Endodermal cell (in vitro differentiated cells): ENCODE measurements around the gene SNCAIP. TPM values are rescaled to one million over a fixed set of nuclear protein-coding genes. Genes with fewer than 3 reads are reported as not detected.

Experiments used
- DNase-seq: peaks from one replicate; pipeline ENCODE4 v3.0.0-alpha.2; 2017
- H3K27ac ChIP-seq: 2 replicates; pipeline ENCODE4 v1.5.1; 2013; ENCODE audit warnings: mild to moderate bottlenecking, low read depth, low read length, moderate library complexity
- H3K27me3 ChIP-seq: 2 replicates; pipeline ENCODE4 v1.6.1; 2013; ENCODE audit warnings: mild to moderate bottlenecking, low read length, moderate library complexity; ENCODE audit not compliant: insufficient read depth, control insufficient read depth, poor library complexity, severe bottlenecking
- H3K36me3 ChIP-seq: 2 replicates; pipeline ENCODE4 v1.7.0; 2013; ENCODE audit warnings: mild to moderate bottlenecking, low read length, moderate library complexity; ENCODE audit not compliant: control insufficient read depth, insufficient read depth
- H3K4me1 ChIP-seq: one replicate; pipeline ENCODE4 v1.7.0; 2013; ENCODE audit warnings: low read length; ENCODE audit not compliant: control insufficient read depth, insufficient read depth
- H3K4me3 ChIP-seq: 2 replicates; pipeline ENCODE4 v1.5.1; 2013; ENCODE audit warnings: mild to moderate bottlenecking, low read length, moderate library complexity
- H3K9ac ChIP-seq: 2 replicates; pipeline ENCODE4 v1.6.1; 2013; ENCODE audit warnings: mild to moderate bottlenecking, low read length, moderate library complexity; ENCODE audit not compliant: poor library complexity, severe bottlenecking; ENCODE audit errors: extremely low read depth
- H3K9me3 ChIP-seq: 2 replicates; pipeline ENCODE4 v1.6.1; 2013; ENCODE audit warnings: mild to moderate bottlenecking, low read length, moderate library complexity; ENCODE audit not compliant: control insufficient read depth
- H3K27ac Mint-ChIP-seq: 2 replicates; pipeline ENCODE4 v1.8.0; 2020; ENCODE audit warnings: mixed read lengths
- H3K27me3 Mint-ChIP-seq: 2 replicates; pipeline ENCODE4 v1.8.0; 2021; ENCODE audit warnings: mild to moderate bottlenecking, mixed read lengths; ENCODE audit not compliant: insufficient read depth
- H3K36me3 Mint-ChIP-seq: 2 replicates; pipeline ENCODE4 v1.8.0; 2020; ENCODE audit warnings: low read depth, mixed read lengths
- H3K4me1 Mint-ChIP-seq: 2 replicates; pipeline ENCODE4 v1.8.0; 2020; ENCODE audit warnings: mixed read lengths
- H3K4me3 Mint-ChIP-seq: 2 replicates; pipeline ENCODE4 v1.8.0; 2020; ENCODE audit warnings: mild to moderate bottlenecking, moderate library complexity, mixed read lengths
- H3K9me3 Mint-ChIP-seq: 2 replicates; pipeline ENCODE4 v1.8.0; 2020; ENCODE audit warnings: mild to moderate bottlenecking, mixed read lengths
- CTCF ChIP-seq: fragments of 200-600 bp; sonication (generic); conservative IDR thresholded peaks from 2 replicates; pipeline ENCODE4 v1.5.0; 2021; ENCODE audit warnings: antibody characterized with exemption, mild to moderate bottlenecking
- WGBS, 2 experiments: methylation state at CpG; one replicate each; pipeline versions ENCODE4 v1.1.5 to v1.1.7; 2013; ENCODE audit warnings: missing lambda C conversion rate in 2 of 2, mixed read lengths in 1 of 2; ENCODE audit not compliant: insufficient coverage in 1 of 2, insufficient read length in 1 of 2; 5-methylcytosine and 5-hydroxymethylcytosine counted together
- total RNA-seq, 2 donors: library from RNA; stranded (reverse); fragmentation: NEBNext Ultra II Directional in 1 of 2; extraction: Animal tissue kit (Norgen Biotek cat#: 25700) in 1 of 2; gene quantifications; 2 replicates in 1 of 2; 3 replicates in 1 of 2; pipeline ENCODE4 v1.2.1, GENCODE V29; 2021

The SNCAIP gene
- total RNA-seq, 2 donors from 2014 or later: 1.4 to 2.1 TPM

GRCh38 chr5:122367456-122367855 is 55.4 kb downstream of the SNCAIP start:
- Histone ChIP-seq H3K36me3 (no peaks in the 10 kb centered on the region), H3K4me3 (no peak overlapping the region), H3K27ac (no peak overlapping the region), H3K9ac (no peak overlapping the region), H3K4me1 (no peaks in the 10 kb centered on the region), H3K27me3 (no peaks in the 10 kb centered on the region), H3K9me3 (no peaks in the 10 kb centered on the region)
- H3K36me3 Mint-ChIP-seq: no peaks in the 10 kb centered on the region
- no peak overlapping the region for H3K27ac Mint-ChIP-seq
- TF ChIP-seq CTCF: no peak
- H3K9me3 Mint-ChIP-seq: no peaks in the 10 kb centered on the region
- 85 to 100% methylated on average over 2 of the region's 3 CpGs for WGBS, 2 experiments
- no peak overlapping the region for H3K4me3 Mint-ChIP-seq
- peaks cover 12% of the 10 kb centered on the region for H3K4me1 Mint-ChIP-seq
- DNase-seq: no peak
- H3K27me3 Mint-ChIP-seq: no peaks in the 10 kb centered on the region

DNA sequence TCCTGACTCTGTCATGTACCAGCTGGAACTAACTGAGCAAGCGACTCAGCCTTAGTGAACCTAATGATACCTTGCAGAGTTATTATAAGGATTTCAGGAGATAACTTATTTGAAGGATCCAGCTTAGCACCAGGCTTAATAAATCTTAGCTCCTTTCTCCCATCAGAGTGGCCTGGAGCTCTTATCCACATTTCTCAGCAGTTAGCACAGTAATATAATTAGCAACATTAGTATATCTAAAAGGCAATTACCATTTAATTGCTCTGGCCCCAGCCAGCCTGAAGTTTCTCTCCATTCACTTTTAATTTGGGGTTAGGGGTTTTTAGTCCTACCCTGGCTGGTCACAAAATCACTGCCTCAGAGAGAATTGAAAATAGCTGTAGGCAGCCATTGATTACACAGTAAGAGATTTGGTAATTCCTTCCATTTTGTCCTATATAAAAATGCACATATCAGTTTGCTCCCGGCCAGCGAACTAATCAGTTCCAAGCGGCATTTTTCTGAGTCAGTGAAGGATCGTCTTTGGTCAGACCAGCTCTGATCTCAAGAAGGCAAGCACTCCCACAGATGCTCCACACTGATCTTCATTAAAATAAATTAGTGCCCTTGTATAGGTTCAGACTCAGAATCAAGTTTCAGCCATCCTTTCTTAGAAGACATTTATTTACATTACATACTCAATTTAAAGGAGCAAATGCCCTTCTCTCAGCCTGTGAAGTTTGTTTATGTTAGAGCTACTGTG is 56.6 kb downstream of the SNCAIP start:
- Histone ChIP-seq H3K4me1 (no peaks in the 10 kb centered on the region), H3K36me3 (no peaks in the 10 kb centered on the region), H3K27me3 (no peaks in the 10 kb centered on the region), H3K4me3 (no peak overlapping the region), H3K9ac (no peak overlapping the region), H3K9me3 (no peaks in the 10 kb centered on the region), H3K27ac (no peak overlapping the region)
- no peaks in the 10 kb centered on the region for H3K27me3 Mint-ChIP-seq
- H3K27ac Mint-ChIP-seq: no peak overlapping the region
- H3K4me1 Mint-ChIP-seq: peaks cover 12% of the 10 kb centered on the region
- H3K4me3 Mint-ChIP-seq: no peak overlapping the region
- TF ChIP-seq CTCF: no peak
- 78 to 92% methylated on average over 4 to 5 of the region's 5 CpGs for WGBS, 2 experiments
- H3K9me3 Mint-ChIP-seq: no peaks in the 10 kb centered on the region
- DNase-seq: no peak
- H3K36me3 Mint-ChIP-seq: no peaks in the 10 kb centered on the region

DNA sequence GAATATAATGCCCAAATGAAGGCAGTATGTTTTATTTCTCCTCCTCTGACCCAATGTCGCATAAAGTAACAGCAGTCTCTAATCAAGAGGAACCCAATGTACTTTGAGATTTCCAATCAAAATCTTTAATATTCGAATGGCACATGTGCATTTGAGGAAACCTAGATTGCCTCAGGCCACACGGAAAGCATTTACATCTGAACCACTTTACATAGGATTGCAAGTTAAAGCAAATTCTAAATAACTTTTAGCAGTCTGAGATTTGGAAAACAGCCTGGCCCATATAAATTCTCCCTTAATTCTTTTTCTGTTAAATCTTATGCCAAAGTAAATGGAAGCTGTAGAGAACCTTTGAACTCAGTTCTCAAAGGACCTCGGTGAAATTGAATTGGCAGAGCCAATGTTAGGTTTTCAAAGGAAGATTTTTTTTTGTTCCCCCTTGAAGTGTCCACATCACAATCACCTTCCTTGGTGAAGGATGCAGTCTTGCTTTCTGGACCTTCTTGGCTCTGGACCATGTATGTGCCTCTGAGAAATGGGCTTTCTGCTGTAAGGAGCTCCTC is 57.3 kb downstream of the SNCAIP start:
- no peak overlapping the region for H3K9ac ChIP-seq
- H3K4me1 ChIP-seq: no peaks in the 10 kb centered on the region
- no peak for DNase-seq
- no peak for TF ChIP-seq CTCF
- H3K4me3 Mint-ChIP-seq: no peak overlapping the region
- H3K9me3 ChIP-seq: no peaks in the 10 kb centered on the region
- no peaks in the 10 kb centered on the region for H3K27me3 ChIP-seq
- H3K27me3 Mint-ChIP-seq: no peaks in the 10 kb centered on the region
- no peak overlapping the region for H3K4me3 ChIP-seq
- H3K9me3 Mint-ChIP-seq: no peaks in the 10 kb centered on the region
- peaks cover 12% of the 10 kb centered on the region for H3K4me1 Mint-ChIP-seq
- no peaks in the 10 kb centered on the region for H3K36me3 ChIP-seq
- H3K27ac Mint-ChIP-seq: no peak overlapping the region
- 79 to 92% methylated on average over 3 to 4 of the region's 4 CpGs for WGBS, 2 experiments
- no peak overlapping the region for H3K27ac ChIP-seq
- H3K36me3 Mint-ChIP-seq: no peaks in the 10 kb centered on the region
